HepG2 (cell line): ENCODE measurements around the gene RHBDL3. TPM values are rescaled to one million over a fixed set of nuclear protein-coding genes. Genes with fewer than 3 reads are reported as not detected.
A peak's percentile ranks its signal among the peaks of the same experiment; 100 is the strongest.

Source experiments
- ATAC-seq: fragments of 200-7000 bp; cut with Tn5 transposase; 3 replicates; pipeline ENCODE4 v1.9.1; 2020; ENCODE audit warnings: mild to moderate bottlenecking, moderate library complexity
- BruUV-seq: library from RNA; stranded (reverse); fragments of 400-500 nt; replicated peaks from 2 replicates; lab custom pipeline; 2021; lab: Mats Ljungman, UMichigan
- CTCF ChIA-PET: fragments of 300-600 bp; formaldehyde crosslinking; extraction: SDS; loops from one replicate; lab custom pipeline; 2021; ENCODE audit warnings: low total read pairs, inconsistent platforms, low intra/inter-chr PET ratio; lab: Yijun Ruan, JAX
- POLR2A ChIA-PET: fragments of 350-600 bp; sonication (Branson Sonifier 250); formaldehyde crosslinking; loops from one replicate; lab custom pipeline; 2020; ENCODE audit warnings: antibody characterized with exemption, inconsistent platforms; lab: Yijun Ruan, JAX
- DNase-seq: peaks from one replicate; pipeline ENCODE4 v3.0.0-alpha.2; 2015; ENCODE audit warnings: low spot score
- FAIRE-seq: peaks from 3 replicates; lab custom pipeline; 2011; peaks lifted over from hg19 to GRCh38; lab: Jason Lieb, UNC
- H2AFZ ChIP-seq: one replicate; pipeline ENCODE4 v1.6.1; 2011; ENCODE audit warnings: low read length, inconsistent platforms
- H3K27ac ChIP-seq: fragments of 300-600 bp; 3 replicates; pipeline ENCODE4 v1.8.0; 2011; ENCODE audit warnings: mixed run types, mild to moderate bottlenecking, mixed read lengths, low read length, inconsistent platforms; ENCODE audit not compliant: insufficient read depth; ENCODE audit errors: extremely low read length
- H3K27me3 ChIP-seq, 2 experiments: fragments of 200-600 bp in 1 of 2; 2 replicates in 1 of 2; 3 replicates in 1 of 2; pipeline versions ENCODE4 v1.6.0 to v1.8.0; 2011; ENCODE audit warnings: low read length in 2 of 2, mild to moderate bottlenecking in 2 of 2, moderate library complexity in 2 of 2, inconsistent platforms in 1 of 2; ENCODE audit not compliant: insufficient read depth in 2 of 2, control insufficient read depth in 1 of 2
- H3K36me3 ChIP-seq, 2 experiments: fragments of 200-600 bp in 1 of 2; replicated peaks in 1 of 2; 2 replicates in 1 of 2; 3 replicates in 1 of 2; pipeline versions ENCODE4 v1.5.1 to v1.8.0; 2011; ENCODE audit warnings: low read length in 2 of 2, inconsistent platforms in 1 of 2; ENCODE audit not compliant: insufficient read depth in 2 of 2, control insufficient read depth in 1 of 2
- H3K4me1 ChIP-seq: 2 replicates; pipeline ENCODE4 v1.5.1; 2012; ENCODE audit warnings: low read length, inconsistent platforms; ENCODE audit not compliant: insufficient read depth
- H3K4me2 ChIP-seq: 2 replicates; pipeline ENCODE4 v1.6.0; 2011; ENCODE audit warnings: low read depth, low read length, inconsistent platforms
- H3K4me3 ChIP-seq, 3 experiments: fragments of 200-600 bp in 1 of 3; sonication (generic), shearing (Covaris generic) in 1 of 3; replicated peaks in 1 of 3; 2 replicates each; pipeline ENCODE4 v1.5.1; 2011 to 2016; ENCODE audit warnings: low read length in 3 of 3, inconsistent platforms in 2 of 3, low read depth in 2 of 3, mild to moderate bottlenecking in 2 of 3, control low read depth in 1 of 3, mixed read lengths in 1 of 3; ENCODE audit not compliant: insufficient read depth in 1 of 3
- H3K79me2 ChIP-seq: one replicate; pipeline ENCODE4 v1.6.1; 2011; ENCODE audit warnings: low read length, inconsistent platforms; ENCODE audit not compliant: insufficient read depth
- H3K9ac ChIP-seq: 2 replicates; pipeline ENCODE4 v1.6.0; 2011; ENCODE audit warnings: mild to moderate bottlenecking, low read depth, low read length, inconsistent platforms; ENCODE audit not compliant: insufficient read depth
- H3K9me3 ChIP-seq: 2 replicates; pipeline ENCODE4 v1.5.1; 2012; ENCODE audit warnings: mild to moderate bottlenecking, low read length
- H4K20me1 ChIP-seq: 2 replicates; pipeline ENCODE4 v1.6.0; 2011; ENCODE audit warnings: inconsistent platforms, mild to moderate bottlenecking, low read length, moderate library complexity; ENCODE audit not compliant: insufficient read depth
- ARID2 ChIP-seq: sonication (generic); formaldehyde crosslinking; IDR thresholded peaks from 2 replicates; pipeline ENCODE4 v1.8.1; 2022; ENCODE audit warnings: mild to moderate bottlenecking, missing genetic modification reagents, borderline replicate concordance
- CBX5 ChIP-seq: sonication (generic); formaldehyde crosslinking; IDR thresholded peaks from 2 replicates; pipeline ENCODE4 v1.4.0; 2020; ENCODE audit warnings: missing genetic modification reagents, borderline replicate concordance
- FOXC1 ChIP-seq: sonication (generic); formaldehyde crosslinking; IDR thresholded peaks from 2 replicates; pipeline ENCODE4 v1.8.0; 2022; ENCODE audit warnings: mild to moderate bottlenecking, missing genetic modification reagents, borderline replicate concordance
- HOXA9 ChIP-seq: sonication (generic); formaldehyde crosslinking; IDR thresholded peaks from 2 replicates; pipeline ENCODE4 v1.8.1; 2022; ENCODE audit warnings: missing genetic modification reagents, mild to moderate bottlenecking, moderate library complexity, borderline replicate concordance
- IRF2 ChIP-seq: IDR thresholded peaks from 2 replicates; pipeline ENCODE4 v1.6.1; 2018; ENCODE audit warnings: missing genetic modification reagents, missing compliant biosample characterization
- MXD4 ChIP-seq: IDR thresholded peaks from 2 replicates; pipeline ENCODE4 v1.6.1; 2016; ENCODE audit warnings: mild to moderate bottlenecking, missing biosample characterization, missing genetic modification reagents
- NFATC3 ChIP-seq: sonication (generic); formaldehyde crosslinking; IDR thresholded peaks from 2 replicates; pipeline ENCODE4 v1.5.1; 2020; ENCODE audit warnings: mild to moderate bottlenecking, missing genetic modification reagents
- NFE2 ChIP-seq: sonication (generic); formaldehyde crosslinking; IDR thresholded peaks from 2 replicates; pipeline ENCODE4 v1.4.0; 2020; ENCODE audit warnings: missing genetic modification reagents
- POLR2AphosphoS2 ChIP-seq: IDR thresholded peaks from 2 replicates; pipeline ENCODE4 v1.6.1; 2011; ENCODE audit warnings: low read depth, low read length, improper control_type of control experiment
- RARA ChIP-seq: IDR thresholded peaks from 2 replicates; pipeline ENCODE4 v1.6.1; 2016; ENCODE audit warnings: missing genetic modification reagents, missing compliant biosample characterization
- RNF2 ChIP-seq: fragments of 450-650 bp; conservative IDR thresholded peaks from 2 replicates; pipeline ENCODE4 v1.6.1; 2016; ENCODE audit warnings: low read depth
- RXRB ChIP-seq: IDR thresholded peaks from 2 replicates; pipeline ENCODE4 v1.6.1; 2016; ENCODE audit warnings: borderline replicate concordance, missing genetic modification reagents, missing compliant biosample characterization
- SP140L ChIP-seq: sonication (generic); formaldehyde crosslinking; IDR thresholded peaks from 2 replicates; pipeline ENCODE4 v1.4.0; 2020; ENCODE audit warnings: missing genetic modification reagents, borderline replicate concordance
- XRCC5 ChIP-seq: fragments of 200-400 bp; formaldehyde crosslinking; optimal IDR thresholded peaks from 2 replicates; pipeline ENCODE3; 2017; ENCODE audit warnings: mild to moderate bottlenecking, low read length
- ZKSCAN8 ChIP-seq: IDR thresholded peaks from 2 replicates; pipeline ENCODE4 v1.6.1; 2016; ENCODE audit warnings: borderline replicate concordance, missing genetic modification reagents, missing compliant biosample characterization
- ZNF12 ChIP-seq: sonication (generic); formaldehyde crosslinking; IDR thresholded peaks from 2 replicates; pipeline ENCODE4 v1.5.0; 2020; ENCODE audit warnings: missing genetic modification reagents
- ZNF468 ChIP-seq: sonication (generic); formaldehyde crosslinking; IDR thresholded peaks from 2 replicates; pipeline ENCODE4 v1.8.0; 2022; ENCODE audit warnings: mild to moderate bottlenecking, moderate library complexity, missing genetic modification reagents
- ZNF558 ChIP-seq: sonication (generic); formaldehyde crosslinking; IDR thresholded peaks from 2 replicates; pipeline ENCODE4 v1.9.0; 2022; ENCODE audit warnings: mild to moderate bottlenecking, missing genetic modification reagents, borderline replicate concordance
- ZNF569 ChIP-seq: sonication (generic); formaldehyde crosslinking; IDR thresholded peaks from 2 replicates; pipeline ENCODE4 v1.5.0; 2020; ENCODE audit warnings: mild to moderate bottlenecking, missing genetic modification reagents, moderate library complexity, borderline replicate concordance
- ZNF580 ChIP-seq: IDR thresholded peaks from 2 replicates; pipeline ENCODE4 v1.6.1; 2016; ENCODE audit warnings: low read depth, borderline replicate concordance
- ZNF605 ChIP-seq: sonication (generic); formaldehyde crosslinking; IDR thresholded peaks from 2 replicates; pipeline ENCODE4 v1.8.0; 2022; ENCODE audit warnings: mild to moderate bottlenecking, missing genetic modification reagents
- ZNF766 ChIP-seq: sonication (generic); formaldehyde crosslinking; IDR thresholded peaks from 2 replicates; pipeline ENCODE4 v1.5.0; 2020; ENCODE audit warnings: missing genetic modification reagents, borderline replicate concordance
- ZSCAN9 ChIP-seq: IDR thresholded peaks from 2 replicates; pipeline ENCODE4 v1.6.1; 2016; ENCODE audit warnings: borderline replicate concordance
- WGBS: methylation state at CpG from one replicate; pipeline ENCODE4 v1.1.6; 2017; ENCODE audit warnings: low lambda C conversion rate; 5-methylcytosine and 5-hydroxymethylcytosine counted together
- in situ Hi-C: cut with HindIII; loops from 2 replicates; pipeline ENCODE4 v1.10.0; 2017; ENCODE audit warnings: low pct_unique_long_range_greater_than_20kb; ENCODE audit not compliant: extremely low pct_ligation_motif_present
- intact Hi-C: fragments of 100-400 bp; cut with micrococcal nuclease; formaldehyde crosslinking; loops from one replicate; pipeline ENCODE4 v1.10.0; 2022; ENCODE audit not compliant: unreplicated experiment
- polyA plus RNA-seq, 8 experiments: library from polyadenylated mRNA; depleted of rRNA in 3 of 8; stranded (reverse) in 7 of 8; unstranded in 1 of 8; fragments of >200 nt; fragmentation: Illumina TruSeq in 4 of 8; extraction: Trizol in 4 of 8; gene quantifications; 2 replicates each; pipeline versions ENCODE4 v1.2.1 to v1.2.3, GENCODE V29; 2011 to 2016; ENCODE audit warnings: low read depth in 4 of 8, missing spikeins in 1 of 8, mixed read lengths in 1 of 8; ENCODE audit not compliant: insufficient read depth in 1 of 8
- total RNA-seq, 5 experiments: library from RNA; depleted of rRNA; stranded (reverse); fragments of >200 nt; fragmentation: Illumina TruSeq; extraction: Trizol; gene quantifications; 2 replicates each; pipeline ENCODE4 v1.2.3, GENCODE V29; 2016; ENCODE audit warnings: low read depth in 1 of 5
- TF ChIP-seq, protein P1 (sequence below): sonication (generic); formaldehyde crosslinking; IDR thresholded peaks from 2 replicates; pipeline ENCODE4 v1.4.0; 2020; ENCODE audit warnings: missing genetic modification reagents

RHBDL3 gene
- total and polyA plus RNA-seq, 2 of the 13 experiments (the other 11 are each of a cell fraction or from before 2014, with no cell fraction given): 0.09 TPM; not detected in 1

- WGBS: 57% methylated on average over 11 of the region's 12 CpGs
- TF ChIP-seq RXRB (CRISPR knock-in tag): peak; percentile 27; the same call in 1 of the 2 replicates
- TF ChIP-seq ZNF580 (CRISPR knock-in tag): 0 out of 2 replicates have a peak, but pooled peaks have one; percentile 28
- TF ChIP-seq IRF2 (CRISPR knock-in tag): peak; percentile 59; the same call in 1 of the 2 replicates
- TF ChIP-seq ZNF605: no peak
- TF ChIP-seq SP140L (CRISPR knock-in tag): no peak
- TF ChIP-seq ARID2 (CRISPR knock-in tag): no peak
- no peak for TF ChIP-seq NFE2 (CRISPR knock-in tag)
- no peak for TF ChIP-seq ZNF468
- TF ChIP-seq ZSCAN9: no peak
- no peak for TF ChIP-seq MXD4 (CRISPR knock-in tag)
- TF ChIP-seq FOXC1 (CRISPR knock-in tag): no peak
- TF ChIP-seq RARA: no peak
- TF ChIP-seq RNF2: no peak
- TF ChIP-seq HOXA9 (CRISPR knock-in tag): no peak
- no peak for TF ChIP-seq NFATC3 (CRISPR knock-in tag)
- TF ChIP-seq CBX5 (CRISPR knock-in tag): 0 out of 2 replicates have a peak, but pooled peaks have one; percentile 50
- TF ChIP-seq ZNF569 (CRISPR knock-in tag): no peak
- TF ChIP-seq ZKSCAN8 (CRISPR knock-in tag): peak; percentile 98
- peak; percentile 29; the same call in 1 of the 2 replicates for TF ChIP-seq ZNF12 (CRISPR knock-in tag)
- TF ChIP-seq POLR2AphosphoS2: no peak
- TF ChIP-seq ZNF558 (CRISPR knock-in tag): no peak
- TF ChIP-seq ZNF766: no peak
- TF ChIP-seq XRCC5: peak; percentile 65
- TF ChIP-seq, protein P1, sequence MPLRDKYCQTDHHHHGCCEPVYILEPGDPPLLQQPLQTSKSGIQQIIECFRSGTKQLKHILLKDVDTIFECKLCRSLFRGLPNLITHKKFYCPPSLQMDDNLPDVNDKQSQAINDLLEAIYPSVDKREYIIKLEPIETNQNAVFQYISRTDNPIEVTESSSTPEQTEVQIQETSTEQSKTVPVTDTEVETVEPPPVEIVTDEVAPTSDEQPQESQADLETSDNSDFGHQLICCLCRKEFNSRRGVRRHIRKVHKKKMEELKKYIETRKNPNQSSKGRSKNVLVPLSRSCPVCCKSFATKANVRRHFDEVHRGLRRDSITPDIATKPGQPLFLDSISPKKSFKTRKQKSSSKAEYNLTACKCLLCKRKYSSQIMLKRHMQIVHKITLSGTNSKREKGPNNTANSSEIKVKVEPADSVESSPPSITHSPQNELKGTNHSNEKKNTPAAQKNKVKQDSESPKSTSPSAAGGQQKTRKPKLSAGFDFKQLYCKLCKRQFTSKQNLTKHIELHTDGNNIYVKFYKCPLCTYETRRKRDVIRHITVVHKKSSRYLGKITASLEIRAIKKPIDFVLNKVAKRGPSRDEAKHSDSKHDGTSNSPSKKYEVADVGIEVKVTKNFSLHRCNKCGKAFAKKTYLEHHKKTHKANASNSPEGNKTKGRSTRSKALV (CRISPR knock-in tag): no peak
These were observed 12.5 kb upstream of the RHBDL3 start for GRCh38 chr17:32253117-32253611.

More at GRCh38 chr17:32253117-32253611, 12.5 kb upstream of the RHBDL3 start:
- ChIA-PET CTCF (interaction anchor here (2.3 kb wide), 1 partner anchor 66 kb away, joined by 37 read pairs; no protein-coding TSS in a partner anchor), POLR2A (no interaction called here)
- H3K4me1 ChIP-seq: peaks cover 23% of the 10 kb centered on the region
- H3K4me2 ChIP-seq: no peak overlapping the region
- H4K20me1 ChIP-seq: no peaks in the 10 kb centered on the region
- no peaks in the 10 kb centered on the region for H3K79me2 ChIP-seq
- no peak overlapping the region for H3K9ac ChIP-seq
- no peak overlapping the region for H2AFZ ChIP-seq
- H3K27ac ChIP-seq: no peak overlapping the region
- H3K9me3 ChIP-seq: no peaks in the 10 kb centered on the region
- no peaks in the 10 kb centered on the region for H3K36me3 ChIP-seq
- in situ Hi-C loops (no loop called here), intact Hi-C loops (loop anchor here (1.0 to 5.0 kb wide), 2 partner anchors 49 to 66 kb away; no protein-coding TSS in a partner anchor)
- no peak overlapping the region for H3K4me3 ChIP-seq
- BruUV-seq: no TSS peak
- DNase-seq (peak; percentile 70), ATAC-seq (peak; percentile 96), FAIRE-seq (peak; percentile 78)
- peaks cover 0 to 2% of the 10 kb centered on the region in 2 experiments; a peak in 1 of 5 replicates for H3K27me3 ChIP-seq
